Measurements from ENCODE around the gene MYZAP. TPM values are rescaled to one million over a fixed set of nuclear protein-coding genes. Genes with fewer than 3 reads are reported as not detected.

Gene MYZAP
- polyA plus RNA-seq, 1 donor (not counting 4 experiments of a cell fraction or from before 2014, with no cell fraction given) = 1.8 TPM

GRCh38 chr15:57727031-57727430, 135.3 kb downstream of the MYZAP start:
- H3K79me2 ChIP-seq (ENCODE audit: control insufficient read depth, insufficient read depth, low read length) = no peaks in the 10 kb centered on the region
- no peaks in the 10 kb centered on the region for H3K36me3 ChIP-seq (ENCODE audit: control insufficient read depth in 2 of 2, extremely low read depth in 1 of 2, insufficient read depth in 2 of 2, low read length in 2 of 2)
- no peak overlapping the region for H2AFZ ChIP-seq (ENCODE audit: control insufficient read depth, low read length)
- H3K27me3 ChIP-seq (ENCODE audit: control insufficient read depth, extremely low read depth, insufficient read depth, low read length) = no peaks in the 10 kb centered on the region
- TF ChIP-seq CTCF (optimal IDR thresholded peaks at IDR 0.05 in 1 of 3, IDR thresholded peaks at IDR 0.05 in 1 of 3, conservative IDR thresholded peaks at IDR 0.05 in 1 of 3; ENCODE audit: extremely low read depth in 1 of 3, insufficient read depth in 2 of 3, low read length in 3 of 3) = peak in 1 of 3 experiments; percentile 2
- TF ChIP-seq EZH2 (IDR thresholded peaks at IDR 0.05; ENCODE audit: low read length) = no peak
- no peak overlapping the region for H3K9ac ChIP-seq (ENCODE audit: control insufficient read depth, extremely low read depth, insufficient read depth, low read length)
- H3K9me1 ChIP-seq (ENCODE audit: control insufficient read depth, extremely low read depth, insufficient read depth, low read length) = no peaks in the 10 kb centered on the region
- dilution Hi-C loops (cut with MboI; ENCODE audit: extremely low pct_ligation_motif_present, low sequenced_read_pairs) = no loop called here
- peak overlapping the region; percentile 50 for H3K27ac ChIP-seq (ENCODE audit: control insufficient read depth, insufficient read depth, low read length)
- peaks cover 17% of the 10 kb centered on the region for H3K4me1 ChIP-seq (ENCODE audit: control insufficient read depth, extremely low read depth, insufficient read depth, low read length)
- FAIRE-seq (peak; percentile 92), DNase-seq (ENCODE audit: low read depth, low spot score) (peak; percentile 86)
- H3K9me3 ChIP-seq (ENCODE audit: control insufficient read depth, low read depth, low read length) = no peaks in the 10 kb centered on the region
- H3K4me2 ChIP-seq (ENCODE audit: control insufficient read depth, extremely low read depth, insufficient read depth, low read depth, low read length) = peak overlapping the region; percentile 59
- H3K4me3 ChIP-seq (ENCODE audit: control insufficient read depth in 2 of 3, extremely low read depth in 1 of 3, insufficient read depth in 2 of 3, low read depth in 1 of 3, low read length in 3 of 3) = no peak overlapping the region
- no peaks in the 10 kb centered on the region for H4K20me1 ChIP-seq (ENCODE audit: control insufficient read depth, extremely low read depth, insufficient read depth, low read length)

GRCh38 chr15:57728436-57728835, 136.7 kb downstream of the MYZAP start:
- dilution Hi-C loops (cut with MboI; ENCODE audit: extremely low pct_ligation_motif_present, low sequenced_read_pairs) = no loop called here
- H3K36me3 ChIP-seq (ENCODE audit: control insufficient read depth in 2 of 2, extremely low read depth in 1 of 2, insufficient read depth in 2 of 2, low read length in 2 of 2) = no peaks in the 10 kb centered on the region
- no peaks in the 10 kb centered on the region for H3K9me3 ChIP-seq (ENCODE audit: control insufficient read depth, low read depth, low read length)
- no peak overlapping the region for H3K4me2 ChIP-seq (ENCODE audit: control insufficient read depth, extremely low read depth, insufficient read depth, low read depth, low read length)
- TF ChIP-seq EZH2 (IDR thresholded peaks at IDR 0.05; ENCODE audit: low read length) = no peak
- TF ChIP-seq CTCF (optimal IDR thresholded peaks at IDR 0.05 in 1 of 3, IDR thresholded peaks at IDR 0.05 in 1 of 3, conservative IDR thresholded peaks at IDR 0.05 in 1 of 3; ENCODE audit: extremely low read depth in 1 of 3, insufficient read depth in 2 of 3, low read length in 3 of 3) = no peak
- no peak overlapping the region for H3K27ac ChIP-seq (ENCODE audit: control insufficient read depth, insufficient read depth, low read length)
- DNase-seq (ENCODE audit: low read depth, low spot score) = no peak
- no peak overlapping the region for H3K9ac ChIP-seq (ENCODE audit: control insufficient read depth, extremely low read depth, insufficient read depth, low read length)
- peaks cover 21% of the 10 kb centered on the region for H3K4me1 ChIP-seq (ENCODE audit: control insufficient read depth, extremely low read depth, insufficient read depth, low read length)
- no peaks in the 10 kb centered on the region for H3K27me3 ChIP-seq (ENCODE audit: control insufficient read depth, extremely low read depth, insufficient read depth, low read length)
- H2AFZ ChIP-seq (ENCODE audit: control insufficient read depth, low read length) = no peak overlapping the region
- no peaks in the 10 kb centered on the region for H3K9me1 ChIP-seq (ENCODE audit: control insufficient read depth, extremely low read depth, insufficient read depth, low read length)
- no peaks in the 10 kb centered on the region for H3K79me2 ChIP-seq (ENCODE audit: control insufficient read depth, insufficient read depth, low read length)
- FAIRE-seq = no peak
- H3K4me3 ChIP-seq (ENCODE audit: control insufficient read depth in 2 of 3, extremely low read depth in 1 of 3, insufficient read depth in 2 of 3, low read depth in 1 of 3, low read length in 3 of 3) = no peak overlapping the region
- H4K20me1 ChIP-seq (ENCODE audit: control insufficient read depth, extremely low read depth, insufficient read depth, low read length) = no peaks in the 10 kb centered on the region
